ENCODE data around the gene PLEKHH2. TPM values are rescaled to one million over a fixed set of nuclear protein-coding genes. Genes with fewer than 3 reads are reported as not detected.

PLEKHH2 gene
- total and polyA plus RNA-seq, 2 of the 13 experiments (the other 11 are each of a cell fraction or from before 2014, with no cell fraction given): 1.1 to 3.0 TPM

GRCh38 chr2:43611987-43612894 lies 24.8 kb upstream of the PLEKHH2 start (continued):
- TF ChIP-seq ZNF646 (CRISPR knock-in tag; IDR thresholded peaks at IDR 0.05) (no peak), ZNF616 (CRISPR knock-in tag; IDR thresholded peaks at IDR 0.05; ENCODE audit: low read depth) (no peak), ZMAT5 (CRISPR knock-in tag; IDR thresholded peaks at IDR 0.05; ENCODE audit: borderline replicate concordance, low read depth) (no peak), KDM4B (CRISPR knock-in tag; IDR thresholded peaks at IDR 0.05) (no peak), ZNF562 (CRISPR knock-in tag; IDR thresholded peaks at IDR 0.05; ENCODE audit: borderline replicate concordance) (no peak), POLR2G (IDR thresholded peaks at IDR 0.05; ENCODE audit: low read depth, low read length) (no peak), ZNF75D (CRISPR knock-in tag; IDR thresholded peaks at IDR 0.05; ENCODE audit: borderline replicate concordance) (no peak), MTF1 (CRISPR knock-in tag; IDR thresholded peaks at IDR 0.05) (no peak), ARHGAP35 (CRISPR knock-in tag; IDR thresholded peaks at IDR 0.05; ENCODE audit: borderline replicate concordance) (no peak), MAX (IDR thresholded peaks at IDR 0.05) (no peak), NFE2 (CRISPR knock-in tag; IDR thresholded peaks at IDR 0.05) (no peak), KLF16 (CRISPR knock-in tag; IDR thresholded peaks at IDR 0.05) (0 out of 4 replicates have a peak, but pooled peaks of 1 of the 2 experiments have one; percentile 28), SP5 (CRISPR knock-in tag; IDR thresholded peaks at IDR 0.05; ENCODE audit: borderline replicate concordance, low read depth) (no peak), SNAI1 (CRISPR knock-in tag; IDR thresholded peaks at IDR 0.05; ENCODE audit: borderline replicate concordance) (no peak), ARNT2 (CRISPR knock-in tag; IDR thresholded peaks at IDR 0.05; ENCODE audit: low read depth) (peak; percentile 58; the same call in 1 of the 2 replicates), MEIS1 (CRISPR knock-in tag; IDR thresholded peaks at IDR 0.05; ENCODE audit: borderline replicate concordance) (no peak), UBTF (CRISPR knock-in tag; IDR thresholded peaks at IDR 0.05) (no peak), TCF7L2 (IDR thresholded peaks at IDR 0.05; ENCODE audit: low read depth, low read length) (no peak), TEAD2 (CRISPR knock-in tag; IDR thresholded peaks at IDR 0.05) (no peak), ELF4 (CRISPR knock-in tag; IDR thresholded peaks at IDR 0.05; ENCODE audit: borderline replicate concordance) (no peak)
